Stimulated activated CD4-positive, alpha-beta T cell treated with anti-CD3 and anti-CD28 coated beads, Interleukin-2, amount 100 ng/mL, for 48 hours (primary cell): ENCODE data around the gene KL.

Experiments used
- DNase-seq, 2 donors: peaks; one replicate each; pipeline ENCODE4 v3.0.0-alpha.2; 2020

The KL gene

GRCh38 chr13:33115274-33115673 lies 99.1 kb downstream of the KL start:
- no peak for DNase-seq
